WTC11 (cell line): ENCODE data around the gene RFWD3. TPM values are rescaled to one million over a fixed set of nuclear protein-coding genes. Genes with fewer than 3 reads are reported as not detected.
A peak's percentile ranks its signal among the peaks of the same experiment; 100 is the strongest.

ENCODE experiments used
- ATAC-seq: fragments of 200-7000 bp; cut with Tn5 transposase; 2 replicates; pipeline ENCODE4 v1.10.0; 2021; ENCODE audit warnings: mild to moderate bottlenecking, moderate library complexity
- CTCF ChIA-PET: fragments of 300-600 bp; sonication (Branson Sonifier 250); formaldehyde crosslinking; loops from one replicate; lab custom pipeline; 2021; ENCODE audit warnings: antibody characterized with exemption; lab: Charles Lee
- POLR2A ChIA-PET: fragments of 350-600 bp; sonication (Branson Sonifier 250); formaldehyde crosslinking; loops from one replicate; lab custom pipeline; 2021; ENCODE audit warnings: antibody characterized with exemption; lab: Charles Lee
- DNase-seq: peaks from one replicate; pipeline ENCODE4 v3.0.0; 2021; ENCODE audit warnings: low spot score
- H3K27ac Mint-ChIP-seq: 2 replicates; pipeline ENCODE4 v1.8.0; 2021; ENCODE audit warnings: mixed read lengths
- H3K27me3 Mint-ChIP-seq: 2 replicates; pipeline ENCODE4 v1.8.0; 2021; ENCODE audit warnings: low read depth, mild to moderate bottlenecking, moderate library complexity, mixed read lengths
- H3K36me3 Mint-ChIP-seq: 2 replicates; pipeline ENCODE4 v1.8.0; 2021; ENCODE audit warnings: mixed read lengths
- H3K4me1 Mint-ChIP-seq: 2 replicates; pipeline ENCODE4 v1.8.0; 2022; ENCODE audit warnings: mixed read lengths
- H3K4me3 Mint-ChIP-seq: 2 replicates; pipeline ENCODE4 v1.8.0; 2021; ENCODE audit warnings: mild to moderate bottlenecking, moderate library complexity, mixed read lengths
- H3K9me3 Mint-ChIP-seq: 2 replicates; pipeline ENCODE4 v1.8.0; 2021; ENCODE audit warnings: mixed read lengths
- AFF4 ChIP-seq: sonication (generic); formaldehyde crosslinking; IDR thresholded peaks from 2 replicates; pipeline ENCODE4 v1.8.1; 2023; ENCODE audit warnings: mild to moderate bottlenecking, missing genetic modification reagents, borderline replicate concordance
- ATF1 ChIP-seq: sonication (generic); formaldehyde crosslinking; IDR thresholded peaks from 2 replicates; pipeline ENCODE4 v1.8.1; 2023; ENCODE audit warnings: mild to moderate bottlenecking, moderate library complexity, missing genetic modification reagents
- CREM ChIP-seq: sonication (generic); formaldehyde crosslinking; IDR thresholded peaks from 2 replicates; pipeline ENCODE4 v1.8.1; 2022; ENCODE audit warnings: mild to moderate bottlenecking, missing genetic modification reagents, moderate library complexity
- EMX1 ChIP-seq: fragments of 250-450 bp; sonication (Bioruptor Pico); IDR thresholded peaks from 2 replicates; pipeline ENCODE4 v1.8.0; 2021; ENCODE audit warnings: mild to moderate bottlenecking
- ETV6 ChIP-seq: sonication (generic); formaldehyde crosslinking; IDR thresholded peaks from 2 replicates; pipeline ENCODE4 v1.8.1; 2022; ENCODE audit warnings: mild to moderate bottlenecking, missing genetic modification reagents
- FOXK1 ChIP-seq: sonication (generic); formaldehyde crosslinking; IDR thresholded peaks from 2 replicates; pipeline ENCODE4 v1.8.0; 2022; ENCODE audit warnings: mild to moderate bottlenecking, moderate library complexity, missing genetic modification reagents
- IRF2 ChIP-seq: sonication (generic); formaldehyde crosslinking; IDR thresholded peaks from 2 replicates; pipeline ENCODE4 v1.8.0; 2022; ENCODE audit warnings: low read depth, missing genetic modification reagents, borderline replicate concordance
- JUN ChIP-seq: sonication (generic); formaldehyde crosslinking; IDR thresholded peaks from 2 replicates; pipeline ENCODE4 v1.8.0; 2023; ENCODE audit warnings: mild to moderate bottlenecking, missing genetic modification reagents
- KAT7 ChIP-seq: sonication (generic); formaldehyde crosslinking; IDR thresholded peaks from 2 replicates; pipeline ENCODE4 v1.8.1; 2023; ENCODE audit warnings: missing genetic modification reagents, mild to moderate bottlenecking, borderline replicate concordance
- MXD4 ChIP-seq: fragments of 250-450 bp; sonication (Bioruptor Pico); IDR thresholded peaks from 2 replicates; pipeline ENCODE4 v1.8.0; 2021; ENCODE audit warnings: mild to moderate bottlenecking, moderate library complexity, borderline replicate concordance
- NFE2L1 ChIP-seq: sonication (generic); formaldehyde crosslinking; IDR thresholded peaks from 2 replicates; pipeline ENCODE4 v1.8.1; 2023; ENCODE audit warnings: missing genetic modification reagents
- PREB ChIP-seq: sonication (generic); formaldehyde crosslinking; IDR thresholded peaks from 2 replicates; pipeline ENCODE4 v1.8.1; 2022; ENCODE audit warnings: mild to moderate bottlenecking, missing genetic modification reagents, moderate library complexity, borderline replicate concordance
- SMAD3 ChIP-seq: sonication (generic); formaldehyde crosslinking; IDR thresholded peaks from 2 replicates; pipeline ENCODE4 v1.8.0; 2022; ENCODE audit warnings: missing genetic modification reagents, mild to moderate bottlenecking, borderline replicate concordance
- TCF7 ChIP-seq: sonication (generic); formaldehyde crosslinking; IDR thresholded peaks from 2 replicates; pipeline ENCODE4 v1.8.0; 2022; ENCODE audit warnings: mild to moderate bottlenecking, low read depth, missing genetic modification reagents, moderate library complexity
- ZMAT4 ChIP-seq: fragments of 250-450 bp; sonication (Bioruptor Pico); IDR thresholded peaks from 2 replicates; pipeline ENCODE4 v1.9.0; 2021; ENCODE audit warnings: mild to moderate bottlenecking
- ZNF416 ChIP-seq: fragments of 250-450 bp; sonication (Bioruptor Pico); IDR thresholded peaks from 2 replicates; pipeline ENCODE4 v1.9.0; 2021; ENCODE audit warnings: mild to moderate bottlenecking, inconsistent platforms
- total RNA-seq: library from RNA; stranded (reverse); gene quantifications from 3 replicates; pipeline ENCODE4 v1.2.3, GENCODE V29; 2021
- TF ChIP-seq, protein P1 (sequence below): sonication (generic); formaldehyde crosslinking; IDR thresholded peaks from 2 replicates; pipeline ENCODE4 v1.8.1; 2023; ENCODE audit warnings: mild to moderate bottlenecking, missing genetic modification reagents, moderate library complexity
- TF ChIP-seq, protein P2 (sequence below): sonication (generic); formaldehyde crosslinking; IDR thresholded peaks from 2 replicates; pipeline ENCODE4 v1.8.0; 2022; ENCODE audit warnings: mild to moderate bottlenecking, missing genetic modification reagents
- TF ChIP-seq, protein P3 (sequence below): sonication (generic); formaldehyde crosslinking; IDR thresholded peaks from 2 replicates; pipeline ENCODE4 v1.8.1; 2022; ENCODE audit warnings: mild to moderate bottlenecking, moderate library complexity, missing genetic modification reagents
- TF ChIP-seq, protein P4 (sequence below): fragments of 250-450 bp; sonication (Bioruptor Pico); conservative IDR thresholded peaks from 2 replicates; pipeline ENCODE4 v1.9.0; 2021; ENCODE audit warnings: mild to moderate bottlenecking

Gene RFWD3
- total RNA-seq, 1 experiment from 2014 or later, result 109 TPM

- TF ChIP-seq, protein P1, sequence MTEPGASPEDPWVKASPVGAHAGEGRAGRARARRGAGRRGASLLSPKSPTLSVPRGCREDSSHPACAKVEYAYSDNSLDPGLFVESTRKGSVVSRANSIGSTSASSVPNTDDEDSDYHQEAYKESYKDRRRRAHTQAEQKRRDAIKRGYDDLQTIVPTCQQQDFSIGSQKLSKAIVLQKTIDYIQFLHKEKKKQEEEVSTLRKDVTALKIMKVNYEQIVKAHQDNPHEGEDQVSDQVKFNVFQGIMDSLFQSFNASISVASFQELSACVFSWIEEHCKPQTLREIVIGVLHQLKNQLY (CRISPR knock-in tag), result no peak
- TF ChIP-seq, all 79 proteins: peak for 0
Measured at GRCh38 chr16:74700116-74700437, 33.4 kb upstream of the RFWD3 start (continued).

GRCh38 chr16:74699666-74700065 lies 33.0 kb upstream of the RFWD3 start:
- no peak for TF ChIP-seq ETV6 (CRISPR knock-in tag)
- Mint-ChIP-seq H3K9me3 (no peaks in the 10 kb centered on the region), H3K27ac (no peak overlapping the region), H3K27me3 (peaks cover 38% of the 10 kb centered on the region), H3K4me1 (peaks cover 21% of the 10 kb centered on the region), H3K36me3 (peaks cover 5% of the 10 kb centered on the region; the same call in 1 of the 2 replicates), H3K4me3 (peak overlapping the region; percentile 45)
- ChIA-PET CTCF (interaction anchor here (1.2 to 3.2 kb wide), 6 partner anchors 16 to 163 kb away, joined by 3 to 26 read pairs (median 10); no protein-coding TSS in a partner anchor), POLR2A (no interaction called here)
- no peak for DNase-seq
- no peak for ATAC-seq

GRCh38 chr16:74698222-74698621 lies 31.5 kb upstream of the RFWD3 start:
- peaks cover 21% of the 10 kb centered on the region for H3K4me1 Mint-ChIP-seq
- no peak overlapping the region for H3K4me3 Mint-ChIP-seq
- no peak for DNase-seq
- H3K27ac Mint-ChIP-seq, result no peak overlapping the region
- no peak for TF ChIP-seq ZNF416
- TF ChIP-seq CREM (CRISPR knock-in tag), result no peak
- TF ChIP-seq NFE2L1 (CRISPR knock-in tag), result no peak
- TF ChIP-seq TCF7 (CRISPR knock-in tag), result no peak
- TF ChIP-seq, protein P2, sequence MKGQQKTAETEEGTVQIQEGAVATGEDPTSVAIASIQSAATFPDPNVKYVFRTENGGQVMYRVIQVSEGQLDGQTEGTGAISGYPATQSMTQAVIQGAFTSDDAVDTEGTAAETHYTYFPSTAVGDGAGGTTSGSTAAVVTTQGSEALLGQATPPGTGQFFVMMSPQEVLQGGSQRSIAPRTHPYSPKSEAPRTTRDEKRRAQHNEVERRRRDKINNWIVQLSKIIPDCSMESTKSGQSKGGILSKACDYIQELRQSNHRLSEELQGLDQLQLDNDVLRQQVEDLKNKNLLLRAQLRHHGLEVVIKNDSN (CRISPR knock-in tag), result no peak
- TF ChIP-seq IRF2, result no peak
- TF ChIP-seq EMX1 (CRISPR knock-in tag), result no peak
- TF ChIP-seq KAT7 (CRISPR knock-in tag), result no peak
- no peak for TF ChIP-seq MXD4
- no peak for TF ChIP-seq FOXK1 (CRISPR knock-in tag)
- TF ChIP-seq AFF4 (CRISPR knock-in tag), result no peak
- no peak for TF ChIP-seq ATF1 (CRISPR knock-in tag)
- no peak for TF ChIP-seq PREB (CRISPR knock-in tag)
- TF ChIP-seq, protein P3, sequence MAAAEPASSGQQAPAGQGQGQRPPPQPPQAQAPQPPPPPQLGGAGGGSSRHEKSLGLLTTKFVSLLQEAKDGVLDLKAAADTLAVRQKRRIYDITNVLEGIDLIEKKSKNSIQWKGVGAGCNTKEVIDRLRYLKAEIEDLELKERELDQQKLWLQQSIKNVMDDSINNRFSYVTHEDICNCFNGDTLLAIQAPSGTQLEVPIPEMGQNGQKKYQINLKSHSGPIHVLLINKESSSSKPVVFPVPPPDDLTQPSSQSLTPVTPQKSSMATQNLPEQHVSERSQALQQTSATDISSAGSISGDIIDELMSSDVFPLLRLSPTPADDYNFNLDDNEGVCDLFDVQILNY (CRISPR knock-in tag), result no peak
- TF ChIP-seq, protein P4, sequence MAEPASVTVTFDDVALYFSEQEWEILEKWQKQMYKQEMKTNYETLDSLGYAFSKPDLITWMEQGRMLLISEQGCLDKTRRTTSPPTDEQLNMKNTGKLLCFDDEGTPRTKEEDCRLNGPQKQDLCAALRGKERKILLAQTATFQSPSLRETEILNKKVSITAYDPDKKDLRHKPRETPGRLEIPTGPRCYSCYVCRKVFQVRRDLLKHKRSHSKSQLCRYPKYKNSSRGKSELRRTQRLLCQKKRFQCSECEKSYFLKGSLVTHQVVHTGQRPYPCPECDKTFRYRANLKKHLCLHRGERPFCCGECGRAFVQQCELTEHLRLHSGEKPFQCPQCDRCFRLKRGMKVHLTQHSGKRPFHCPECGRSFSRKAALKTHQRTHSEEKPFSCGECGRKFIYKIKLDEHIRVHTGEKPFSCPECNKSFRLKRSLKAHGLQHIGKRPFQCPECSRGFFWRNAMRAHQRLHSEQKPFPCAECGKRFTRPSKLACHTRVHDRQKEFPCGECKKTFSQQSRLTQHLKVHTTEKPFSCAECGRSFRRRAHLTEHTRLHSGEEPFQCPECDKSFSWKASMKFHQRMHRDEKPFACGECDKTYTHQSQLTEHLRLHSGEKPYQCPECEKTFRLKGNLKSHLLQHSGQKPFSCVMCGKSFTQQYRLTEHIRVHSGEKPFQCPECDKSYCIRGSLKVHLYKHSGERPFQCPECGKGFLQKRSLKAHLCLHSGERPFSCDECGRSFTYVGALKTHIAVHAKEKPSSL (CRISPR knock-in tag), result no peak
- no peak for TF ChIP-seq ZMAT4
- TF ChIP-seq JUN, result no peak
- no peak for TF ChIP-seq SMAD3 (CRISPR knock-in tag)
- no peak for ATAC-seq
- H3K9me3 Mint-ChIP-seq, result no peaks in the 10 kb centered on the region
- peaks cover 38% of the 10 kb centered on the region for H3K27me3 Mint-ChIP-seq
- peaks cover 5% of the 10 kb centered on the region; the same call in 1 of the 2 replicates for H3K36me3 Mint-ChIP-seq
- POLR2A ChIA-PET, result no interaction called here
- CTCF ChIA-PET, result interaction anchor here (0.6 to 1.2 kb wide), 3 partner anchors 25 to 76 kb away, joined by 3 read pairs; partner anchors contain the start of gene FA2H
